Caki2 (cell line): ENCODE measurements around the gene PYROXD2. TPM values are rescaled to one million over a fixed set of nuclear protein-coding genes. Genes with fewer than 3 reads are reported as not detected.

Source experiments
- total RNA-seq: library from RNA; depleted of rRNA; stranded (reverse); fragments of >200 nt; shearing (Covaris generic); gene quantifications from 2 replicates; pipeline ENCODE4 v1.2.3, GENCODE V29; 2014; ENCODE audit warnings: low replicate concordance; rRNA removed

PYROXD2 gene
- total RNA-seq, 1 experiment from 2014 or later = 7.1 TPM

Other genes with a start within 250 kb of the PYROXD2 start
- 0.72 and 1.5 TPM in 2 replicates for gene LOXL4, start 147.0 kb downstream of the PYROXD2 start, total RNA-seq
- 27.0 and 31.1 TPM in 2 replicates for gene HPS1, start 31.8 kb upstream of the PYROXD2 start, total RNA-seq